ENCODE data around the gene ARSB.

GRCh38 chr5:79023947-79024346, 38.8 kb upstream of the ARSB start:
- TF ChIP-seq RAD21 (IDR thresholded peaks at IDR 0.05; ENCODE audit: insufficient read depth, low read depth, low read length) (no peak), POLR2A (IDR thresholded peaks at IDR 0.05; ENCODE audit: low read depth, low read length) (no peak), NFYB (IDR thresholded peaks at IDR 0.05; ENCODE audit: insufficient read depth, low read depth, low read length) (no peak)

Data from GM12878 (cell line).